ENCODE measurements around the gene PDZD7. TPM values are rescaled to one million over a fixed set of nuclear protein-coding genes. Genes with fewer than 3 reads are reported as not detected.

PDZD7 gene
- total and polyA plus RNA-seq, 4 donors = 0.06 to 0.09 (median 0.07) TPM; not detected in 1

DNA sequence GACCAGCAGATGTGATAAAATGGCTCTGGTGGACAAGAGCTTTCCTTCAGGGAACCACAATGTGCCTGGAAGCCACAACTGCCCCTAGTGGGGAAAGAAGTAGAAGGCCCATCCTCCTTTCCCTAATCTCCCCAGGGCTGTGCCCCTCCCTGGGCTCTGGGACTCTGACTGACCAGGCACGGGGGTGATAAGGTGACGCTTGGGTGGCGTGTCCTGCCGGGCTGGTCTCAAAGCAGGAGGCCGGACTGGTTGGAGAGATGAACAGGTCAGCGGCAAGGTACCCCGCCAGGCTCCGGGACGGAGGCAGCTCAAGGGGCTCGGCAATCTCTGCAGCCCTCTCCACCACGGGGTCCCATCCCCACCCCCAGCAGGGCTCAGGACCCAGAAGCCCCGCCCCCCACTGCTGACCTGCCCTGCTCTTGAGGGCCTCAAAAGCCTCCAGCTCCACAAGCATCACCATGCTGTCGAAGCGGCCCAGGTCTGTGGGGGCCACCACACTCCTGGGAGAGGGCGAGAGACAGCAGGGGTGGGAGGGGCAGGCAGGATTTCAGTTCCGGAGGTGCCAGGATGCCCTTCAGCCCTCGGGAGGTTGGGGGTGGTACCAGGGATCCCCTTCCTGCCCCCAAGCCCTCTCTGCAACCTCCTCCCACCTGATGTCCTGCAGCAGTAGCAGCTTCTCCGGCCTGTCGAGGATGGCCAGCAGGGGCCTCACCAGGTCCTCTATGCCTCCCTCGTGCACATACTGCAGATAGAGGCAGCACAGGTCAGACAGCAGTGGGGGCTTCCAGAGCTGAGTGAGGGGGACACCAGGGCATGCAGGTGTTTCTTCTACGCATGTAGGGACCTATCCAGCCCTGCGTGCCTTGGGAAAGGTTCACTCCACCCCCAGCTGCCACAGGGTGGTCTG is 19.2 kb downstream of the PDZD7 start:
- TF ChIP-seq GABPA (IDR thresholded peaks at IDR 0.05 in 1 of 2, conservative IDR thresholded peaks at IDR 0.05 in 1 of 2) = no peak
- TF ChIP-seq HNF4A (conservative IDR thresholded peaks at IDR 0.05) = no peak
- TF ChIP-seq, protein P1, sequence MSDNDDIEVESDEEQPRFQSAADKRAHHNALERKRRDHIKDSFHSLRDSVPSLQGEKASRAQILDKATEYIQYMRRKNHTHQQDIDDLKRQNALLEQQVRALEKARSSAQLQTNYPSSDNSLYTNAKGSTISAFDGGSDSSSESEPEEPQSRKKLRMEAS (IDR thresholded peaks at IDR 0.05) = no peak
- TF ChIP-seq EGR1 (IDR thresholded peaks at IDR 0.05; ENCODE audit: low read depth in 2 of 2) = no peak
- TF ChIP-seq, protein P2, sequence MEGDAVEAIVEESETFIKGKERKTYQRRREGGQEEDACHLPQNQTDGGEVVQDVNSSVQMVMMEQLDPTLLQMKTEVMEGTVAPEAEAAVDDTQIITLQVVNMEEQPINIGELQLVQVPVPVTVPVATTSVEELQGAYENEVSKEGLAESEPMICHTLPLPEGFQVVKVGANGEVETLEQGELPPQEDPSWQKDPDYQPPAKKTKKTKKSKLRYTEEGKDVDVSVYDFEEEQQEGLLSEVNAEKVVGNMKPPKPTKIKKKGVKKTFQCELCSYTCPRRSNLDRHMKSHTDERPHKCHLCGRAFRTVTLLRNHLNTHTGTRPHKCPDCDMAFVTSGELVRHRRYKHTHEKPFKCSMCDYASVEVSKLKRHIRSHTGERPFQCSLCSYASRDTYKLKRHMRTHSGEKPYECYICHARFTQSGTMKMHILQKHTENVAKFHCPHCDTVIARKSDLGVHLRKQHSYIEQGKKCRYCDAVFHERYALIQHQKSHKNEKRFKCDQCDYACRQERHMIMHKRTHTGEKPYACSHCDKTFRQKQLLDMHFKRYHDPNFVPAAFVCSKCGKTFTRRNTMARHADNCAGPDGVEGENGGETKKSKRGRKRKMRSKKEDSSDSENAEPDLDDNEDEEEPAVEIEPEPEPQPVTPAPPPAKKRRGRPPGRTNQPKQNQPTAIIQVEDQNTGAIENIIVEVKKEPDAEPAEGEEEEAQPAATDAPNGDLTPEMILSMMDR (IDR thresholded peaks at IDR 0.05; ENCODE audit: low read depth, low read length, missing input control) = peak; percentile 5
- Histone ChIP-seq H3K4me3 (ENCODE audit: low read depth in 1 of 3, low read length in 3 of 3) (no peak overlapping the region), H3K4me1 (ENCODE audit: control insufficient read depth in 4 of 4, insufficient read depth in 4 of 4, low read length in 3 of 4) (peaks cover 0 to 12% (median 3%) of the 10 kb centered on the region in 4 donors), H3K9me3 (ENCODE audit: control insufficient read depth in 4 of 4, low read length in 3 of 4) (no peaks in the 10 kb centered on the region), H3K27ac (ENCODE audit: low read depth in 1 of 2, low read length in 2 of 2) (no peak overlapping the region), H3K9ac (ENCODE audit: low read depth in 1 of 2, low read length in 2 of 2) (no peak overlapping the region), H3K36me3 (ENCODE audit: control insufficient read depth in 4 of 4, insufficient read depth in 3 of 4, low read depth in 1 of 4, low read length in 3 of 4) (no peaks in the 10 kb centered on the region), H3K27me3 (ENCODE audit: control insufficient read depth in 4 of 4, insufficient read depth in 4 of 4, low read length in 3 of 4) (no peaks in the 10 kb centered on the region)
- WGBS = 62% methylated on average over 22 of the region's 22 CpGs
- no peak for DNase-seq (ENCODE audit: low spot score)

DNA sequence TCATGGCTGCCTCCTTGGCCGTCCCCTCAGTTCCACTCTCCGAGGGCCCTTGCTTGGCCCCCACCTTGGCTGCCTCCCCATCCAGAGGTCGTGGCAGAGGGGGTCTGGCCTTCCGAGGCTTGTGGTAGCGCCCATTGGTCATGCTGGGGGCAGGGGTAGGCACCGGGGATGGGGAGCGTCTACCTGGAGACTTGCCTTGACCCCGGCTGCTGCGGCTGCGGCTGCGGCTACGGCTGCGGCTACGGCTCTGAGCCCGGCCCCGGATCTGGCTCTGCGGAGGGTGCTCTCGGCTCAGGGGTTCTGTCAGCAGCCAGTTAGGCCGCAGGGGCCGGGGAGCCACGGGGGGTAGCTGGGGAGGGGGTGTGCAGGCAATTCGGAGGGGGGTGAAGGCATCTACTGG is 20.6 kb downstream of the PDZD7 start:
- peaks cover 0 to 12% (median 3%) of the 10 kb centered on the region in 4 donors for H3K4me1 ChIP-seq (ENCODE audit: control insufficient read depth in 4 of 4, insufficient read depth in 4 of 4, low read length in 3 of 4)
- no peaks in the 10 kb centered on the region for H3K27me3 ChIP-seq (ENCODE audit: control insufficient read depth in 4 of 4, insufficient read depth in 4 of 4, low read length in 3 of 4)
- H3K27ac ChIP-seq (ENCODE audit: low read depth in 1 of 2, low read length in 2 of 2) = no peak overlapping the region
- no peaks in the 10 kb centered on the region for H3K9me3 ChIP-seq (ENCODE audit: control insufficient read depth in 4 of 4, low read length in 3 of 4)
- no peak for TF ChIP-seq GABPA (IDR thresholded peaks at IDR 0.05 in 1 of 2, conservative IDR thresholded peaks at IDR 0.05 in 1 of 2)
- TF ChIP-seq, protein P3, sequence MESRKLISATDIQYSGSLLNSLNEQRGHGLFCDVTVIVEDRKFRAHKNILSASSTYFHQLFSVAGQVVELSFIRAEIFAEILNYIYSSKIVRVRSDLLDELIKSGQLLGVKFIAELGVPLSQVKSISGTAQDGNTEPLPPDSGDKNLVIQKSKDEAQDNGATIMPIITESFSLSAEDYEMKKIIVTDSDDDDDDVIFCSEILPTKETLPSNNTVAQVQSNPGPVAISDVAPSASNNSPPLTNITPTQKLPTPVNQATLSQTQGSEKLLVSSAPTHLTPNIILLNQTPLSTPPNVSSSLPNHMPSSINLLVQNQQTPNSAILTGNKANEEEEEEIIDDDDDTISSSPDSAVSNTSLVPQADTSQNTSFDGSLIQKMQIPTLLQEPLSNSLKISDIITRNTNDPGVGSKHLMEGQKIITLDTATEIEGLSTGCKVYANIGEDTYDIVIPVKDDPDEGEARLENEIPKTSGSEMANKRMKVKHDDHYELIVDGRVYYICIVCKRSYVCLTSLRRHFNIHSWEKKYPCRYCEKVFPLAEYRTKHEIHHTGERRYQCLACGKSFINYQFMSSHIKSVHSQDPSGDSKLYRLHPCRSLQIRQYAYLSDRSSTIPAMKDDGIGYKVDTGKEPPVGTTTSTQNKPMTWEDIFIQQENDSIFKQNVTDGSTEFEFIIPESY (IDR thresholded peaks at IDR 0.05) = no peak
- TF ChIP-seq RAD21 (IDR thresholded peaks at IDR 0.05) = no peak
- TF ChIP-seq, protein P4, sequence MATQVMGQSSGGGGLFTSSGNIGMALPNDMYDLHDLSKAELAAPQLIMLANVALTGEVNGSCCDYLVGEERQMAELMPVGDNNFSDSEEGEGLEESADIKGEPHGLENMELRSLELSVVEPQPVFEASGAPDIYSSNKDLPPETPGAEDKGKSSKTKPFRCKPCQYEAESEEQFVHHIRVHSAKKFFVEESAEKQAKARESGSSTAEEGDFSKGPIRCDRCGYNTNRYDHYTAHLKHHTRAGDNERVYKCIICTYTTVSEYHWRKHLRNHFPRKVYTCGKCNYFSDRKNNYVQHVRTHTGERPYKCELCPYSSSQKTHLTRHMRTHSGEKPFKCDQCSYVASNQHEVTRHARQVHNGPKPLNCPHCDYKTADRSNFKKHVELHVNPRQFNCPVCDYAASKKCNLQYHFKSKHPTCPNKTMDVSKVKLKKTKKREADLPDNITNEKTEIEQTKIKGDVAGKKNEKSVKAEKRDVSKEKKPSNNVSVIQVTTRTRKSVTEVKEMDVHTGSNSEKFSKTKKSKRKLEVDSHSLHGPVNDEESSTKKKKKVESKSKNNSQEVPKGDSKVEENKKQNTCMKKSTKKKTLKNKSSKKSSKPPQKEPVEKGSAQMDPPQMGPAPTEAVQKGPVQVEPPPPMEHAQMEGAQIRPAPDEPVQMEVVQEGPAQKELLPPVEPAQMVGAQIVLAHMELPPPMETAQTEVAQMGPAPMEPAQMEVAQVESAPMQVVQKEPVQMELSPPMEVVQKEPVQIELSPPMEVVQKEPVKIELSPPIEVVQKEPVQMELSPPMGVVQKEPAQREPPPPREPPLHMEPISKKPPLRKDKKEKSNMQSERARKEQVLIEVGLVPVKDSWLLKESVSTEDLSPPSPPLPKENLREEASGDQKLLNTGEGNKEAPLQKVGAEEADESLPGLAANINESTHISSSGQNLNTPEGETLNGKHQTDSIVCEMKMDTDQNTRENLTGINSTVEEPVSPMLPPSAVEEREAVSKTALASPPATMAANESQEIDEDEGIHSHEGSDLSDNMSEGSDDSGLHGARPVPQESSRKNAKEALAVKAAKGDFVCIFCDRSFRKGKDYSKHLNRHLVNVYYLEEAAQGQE (IDR thresholded peaks at IDR 0.05) = no peak
- TF ChIP-seq, protein P2 (IDR thresholded peaks at IDR 0.05; ENCODE audit: low read depth, low read length, missing input control) = no peak
- TF ChIP-seq, protein P1 (IDR thresholded peaks at IDR 0.05) = no peak
- no peak for TF ChIP-seq FOXA2 (IDR thresholded peaks at IDR 0.05)
- no peak for TF ChIP-seq TAF1 (conservative IDR thresholded peaks at IDR 0.05)
- no peak for TF ChIP-seq YY1 (IDR thresholded peaks at IDR 0.05)
- no peak for TF ChIP-seq SP1 (IDR thresholded peaks at IDR 0.05)
- no peak for TF ChIP-seq EGR1 (IDR thresholded peaks at IDR 0.05; ENCODE audit: low read depth in 2 of 2)
- no peak for TF ChIP-seq HNF4G (IDR thresholded peaks at IDR 0.05)
- TF ChIP-seq RXRA (IDR thresholded peaks at IDR 0.05) = no peak
- TF ChIP-seq, protein P5, sequence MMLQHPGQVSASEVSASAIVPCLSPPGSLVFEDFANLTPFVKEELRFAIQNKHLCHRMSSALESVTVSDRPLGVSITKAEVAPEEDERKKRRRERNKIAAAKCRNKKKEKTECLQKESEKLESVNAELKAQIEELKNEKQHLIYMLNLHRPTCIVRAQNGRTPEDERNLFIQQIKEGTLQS (IDR thresholded peaks at IDR 0.05) = no peak
- no peak for TF ChIP-seq NR2F2 (IDR thresholded peaks at IDR 0.05)
- no peak for TF ChIP-seq HNF4A (conservative IDR thresholded peaks at IDR 0.05)
- TF ChIP-seq JUND (IDR thresholded peaks at IDR 0.05) = no peak
- no peak for TF ChIP-seq FOXA1 (IDR thresholded peaks at IDR 0.05)
- no peak overlapping the region for H3K9ac ChIP-seq (ENCODE audit: low read depth in 1 of 2, low read length in 2 of 2)
- no peak for DNase-seq (ENCODE audit: low spot score)
- H3K36me3 ChIP-seq (ENCODE audit: control insufficient read depth in 4 of 4, insufficient read depth in 3 of 4, low read depth in 1 of 4, low read length in 3 of 4) = peaks cover 0 to 9% (median 0%) of the 10 kb centered on the region in 4 donors
- no peak overlapping the region for H3K4me3 ChIP-seq (ENCODE audit: low read depth in 1 of 3, low read length in 3 of 3)
- WGBS = 95% methylated on average over 22 of the region's 22 CpGs
